Measurements from ENCODE around the gene CACNB4.
"Not testable (repeated sequence)": the region's sequence is repeated elsewhere in the genome, so short reads cannot be mapped to it uniquely, and the experiment has no call there.

Gene CACNB4

GRCh38 chr2:151943461-151943860 lies 155.4 kb downstream of the CACNB4 start:
- no peak for DNase-seq (ENCODE audit: low read depth)

- not testable (repeated sequence) for DNase-seq (ENCODE audit: low read depth)
These were observed 156.2 kb downstream of the CACNB4 start for GRCh38 chr2:151942540-151943205.

GRCh38 chr2:151937966-151938365 lies 160.9 kb downstream of the CACNB4 start:
- no peak for DNase-seq (ENCODE audit: low read depth)

GRCh38 chr2:151936626-151937025 lies 162.2 kb downstream of the CACNB4 start:
- no peak for DNase-seq (ENCODE audit: low read depth)

- DNase-seq (ENCODE audit: low read depth): no peak
These were observed 165.5 kb downstream of the CACNB4 start for GRCh38 chr2:151933266-151933804.

GRCh38 chr2:151931756-151932155 lies 167.1 kb downstream of the CACNB4 start:
- no peak for DNase-seq (ENCODE audit: low read depth)

- DNase-seq (ENCODE audit: low read depth): no peak
These were observed 167.7 kb downstream of the CACNB4 start for GRCh38 chr2:151931030-151931611.

- DNase-seq (ENCODE audit: low read depth): no peak
These were observed 168.8 kb downstream of the CACNB4 start for GRCh38 chr2:151930042-151930441.

GRCh38 chr2:151928380-151928779 lies 170.5 kb downstream of the CACNB4 start:
- DNase-seq (ENCODE audit: low read depth): no peak

- no peak for DNase-seq (ENCODE audit: low read depth)
These were observed 171.2 kb downstream of the CACNB4 start for GRCh38 chr2:151927501-151928221.

- DNase-seq (ENCODE audit: low read depth): peak; percentile 10
These were observed 175.8 kb downstream of the CACNB4 start for GRCh38 chr2:151922845-151923666.

GRCh38 chr2:151919786-151920185 lies 179.1 kb downstream of the CACNB4 start:
- DNase-seq (ENCODE audit: low read depth): no peak

GRCh38 chr2:151918308-151918707 lies 180.5 kb downstream of the CACNB4 start:
- DNase-seq (ENCODE audit: low read depth): no peak

GRCh38 chr2:151916632-151917031 lies 182.2 kb downstream of the CACNB4 start:
- DNase-seq (ENCODE audit: low read depth): no peak

GRCh38 chr2:151915629-151916025 lies 183.2 kb downstream of the CACNB4 start:
- not testable (repeated sequence) for DNase-seq (ENCODE audit: low read depth)

GRCh38 chr2:151914989-151915628 lies 183.7 kb downstream of the CACNB4 start:
- DNase-seq (ENCODE audit: low read depth): no peak

- DNase-seq (ENCODE audit: low read depth): no peak
These were observed 190.5 kb downstream of the CACNB4 start for GRCh38 chr2:151908204-151908882.

GRCh38 chr2:151907286-151908203 lies 191.3 kb downstream of the CACNB4 start:
- DNase-seq (ENCODE audit: low read depth): no peak

GRCh38 chr2:151906633-151906998 lies 192.2 kb downstream of the CACNB4 start:
- DNase-seq (ENCODE audit: low read depth): no peak

All from fibroblast of the conjunctiva (primary cell).